H1 (cell line): ENCODE measurements around the gene C17orf107. TPM values are rescaled to one million over a fixed set of nuclear protein-coding genes. Genes with fewer than 3 reads are reported as not detected.
A peak's percentile ranks its signal among the peaks of the same experiment; 100 is the strongest.

ENCODE experiments used
- CTCF ChIA-PET: fragments of 300-600 bp; sonication (Branson Sonifier 250); formaldehyde crosslinking; loops from one replicate; lab custom pipeline; 2021; ENCODE audit not compliant: partially characterized antibody; lab: Charles Lee
- POLR2A ChIA-PET: fragments of 300-600 bp; sonication (Branson Sonifier 250); formaldehyde crosslinking; loops from one replicate; lab custom pipeline; 2021; ENCODE audit warnings: inconsistent platforms; ENCODE audit not compliant: partially characterized antibody; lab: Charles Lee
- DNase-seq, 2 experiments: peaks; one replicate each; pipeline versions ENCODE4 v3.0.0 to v3.0.0-alpha.2; 2010 to 2022; ENCODE audit warnings: low spot score in 2 of 2, low read depth in 1 of 2, mixed read lengths in 1 of 2
- FAIRE-seq: peaks from 2 replicates; lab custom pipeline; 2011; peaks lifted over from hg19 to GRCh38; lab: Jason Lieb, UNC
- H2AFZ ChIP-seq: 2 replicates; pipeline ENCODE4 v1.8.1; 2012; ENCODE audit warnings: low read length, inconsistent platforms
- H2AK5ac ChIP-seq: 2 replicates; pipeline ENCODE4 v1.6.1; 2013; ENCODE audit warnings: low read depth, low read length
- H2BK120ac ChIP-seq: replicated peaks from 2 replicates; pipeline ENCODE3; 2013; ENCODE audit warnings: low read depth, low read length, inconsistent platforms
- H2BK12ac ChIP-seq: 2 replicates; pipeline ENCODE4 v1.6.1; 2013; ENCODE audit warnings: low read depth, low read length
- H2BK15ac ChIP-seq: 2 replicates; pipeline ENCODE4 v1.6.1; 2013; ENCODE audit warnings: low read length
- H2BK20ac ChIP-seq: 2 replicates; pipeline ENCODE4 v1.6.1; 2013; ENCODE audit warnings: low read length
- H2BK5ac ChIP-seq: 2 replicates; pipeline ENCODE4 v1.6.1; 2013; ENCODE audit warnings: low read depth, low read length
- H3K14ac ChIP-seq: 2 replicates; pipeline ENCODE4 v1.6.1; 2013; ENCODE audit warnings: inconsistent platforms; ENCODE audit not compliant: insufficient read length
- H3K18ac ChIP-seq: 2 replicates; pipeline ENCODE4 v1.6.1; 2013; ENCODE audit warnings: low read length; ENCODE audit errors: extremely low read depth
- H3K23ac ChIP-seq: 2 replicates; pipeline ENCODE4 v1.6.1; 2013; ENCODE audit warnings: inconsistent platforms; ENCODE audit not compliant: insufficient read length
- H3K23me2 ChIP-seq: 2 replicates; pipeline ENCODE4 v1.6.1; 2013; ENCODE audit warnings: low read depth, low read length
- H3K27ac ChIP-seq: 2 replicates; pipeline ENCODE4 v1.6.1; 2011; ENCODE audit warnings: low read depth, low read length, inconsistent platforms
- H3K27me3 ChIP-seq, 4 experiments: replicated peaks in 1 of 4; 1 replicate in 1 of 4; 2 replicates in 3 of 4; pipeline versions ENCODE4 v1.6.1 to v1.8.1; 2011 to 2013; ENCODE audit warnings: low read length in 3 of 4, mild to moderate bottlenecking in 3 of 4, inconsistent platforms in 2 of 4, mixed read lengths in 2 of 4, moderate library complexity in 1 of 4; ENCODE audit not compliant: control insufficient read depth in 3 of 4, insufficient read depth in 3 of 4; ENCODE audit errors: extremely low read depth in 1 of 4
- H3K36me3 ChIP-seq, 4 experiments: 2 replicates each; pipeline versions ENCODE4 v1.6.1 to v1.8.1; 2011 to 2013; ENCODE audit warnings: mild to moderate bottlenecking in 4 of 4, low read length in 3 of 4, moderate library complexity in 2 of 4, control low read depth in 1 of 4, inconsistent platforms in 1 of 4; ENCODE audit not compliant: insufficient read depth in 4 of 4, control insufficient read depth in 2 of 4
- H3K4ac ChIP-seq: replicated peaks from 2 replicates; pipeline ENCODE3; 2013; ENCODE audit warnings: low read length, low read depth, mixed read lengths, inconsistent platforms; ENCODE audit not compliant: insufficient read length
- H3K4me1 ChIP-seq, 4 experiments: replicated peaks in 1 of 4; 1 replicate in 1 of 4; 2 replicates in 3 of 4; pipeline versions ENCODE4 v1.6.1 to v1.8.1; 2011 to 2013; ENCODE audit warnings: low read length in 3 of 4, inconsistent platforms in 2 of 4, mixed read lengths in 1 of 4; ENCODE audit not compliant: insufficient read depth in 4 of 4, control insufficient read depth in 3 of 4
- H3K4me2 ChIP-seq, 2 experiments: 2 replicates each; pipeline versions ENCODE4 v1.6.1 to v1.8.1; 2011 to 2013; ENCODE audit warnings: low read depth in 2 of 2, low read length in 2 of 2, control low read depth in 1 of 2, inconsistent platforms in 1 of 2, mild to moderate bottlenecking in 1 of 2; ENCODE audit not compliant: insufficient read depth in 1 of 2
- H3K4me3 ChIP-seq, 4 experiments: fragments of 200-600, 300-600 bp in 1 of 4; sonication (generic), shearing (Covaris generic), sonication (Bioruptor Twin) in 1 of 4; 2 replicates each; pipeline versions ENCODE4 v1.5.1 to v1.8.1; 2011 to 2016; ENCODE audit warnings: low read length in 4 of 4, low read depth in 3 of 4, control low read depth in 2 of 4, inconsistent platforms in 2 of 4, mild to moderate bottlenecking in 2 of 4, mixed read lengths in 1 of 4, moderate library complexity in 1 of 4; ENCODE audit not compliant: insufficient read depth in 2 of 4; ENCODE audit errors: extremely low read depth in 1 of 4
- H3K56ac ChIP-seq: replicated peaks from 2 replicates; pipeline ENCODE3; 2013; ENCODE audit warnings: low read depth, mild to moderate bottlenecking, mixed read lengths, low read length, inconsistent platforms; ENCODE audit not compliant: insufficient read length
- H3K79me1 ChIP-seq: 2 replicates; pipeline ENCODE4 v1.6.1; 2013; ENCODE audit warnings: low read depth, low read length, control low read depth
- H3K79me2 ChIP-seq, 2 experiments: 2 replicates each; pipeline versions ENCODE4 v1.6.1 to v1.8.1; 2012 to 2013; ENCODE audit warnings: low read length in 2 of 2, mild to moderate bottlenecking in 2 of 2, inconsistent platforms in 1 of 2; ENCODE audit not compliant: insufficient read depth in 2 of 2, control insufficient read depth in 1 of 2
- H3K9ac ChIP-seq, 4 experiments: replicated peaks in 1 of 4; 1 replicate in 1 of 4; 2 replicates in 3 of 4; pipeline versions ENCODE4 v1.6.1 to v1.8.1; 2011 to 2013; ENCODE audit warnings: low read depth in 3 of 4, low read length in 3 of 4, control low read depth in 2 of 4, mild to moderate bottlenecking in 2 of 4, moderate library complexity in 2 of 4, inconsistent platforms in 1 of 4; ENCODE audit errors: extremely low read depth in 1 of 4
- H3K9me3 ChIP-seq, 2 experiments: 2 replicates each; pipeline versions ENCODE4 v1.6.1 to v1.8.1; 2012 to 2013; ENCODE audit warnings: mild to moderate bottlenecking in 2 of 2, moderate library complexity in 2 of 2, control low read depth in 1 of 2, inconsistent platforms in 1 of 2, low read depth in 1 of 2, low read length in 1 of 2, mixed read lengths in 1 of 2; ENCODE audit not compliant: insufficient read depth in 2 of 2
- H4K20me1 ChIP-seq, 2 experiments: replicated peaks in 1 of 2; 2 replicates each; pipeline versions ENCODE3 to v1.8.1; 2011 to 2013; ENCODE audit warnings: inconsistent platforms in 2 of 2, low read length in 2 of 2, mild to moderate bottlenecking in 1 of 2; ENCODE audit not compliant: insufficient read depth in 2 of 2, control insufficient read depth in 1 of 2
- H4K5ac ChIP-seq: 2 replicates; pipeline ENCODE4 v1.6.1; 2013; ENCODE audit warnings: low read length, low read depth, mixed read lengths, inconsistent platforms; ENCODE audit not compliant: insufficient read length
- H4K8ac ChIP-seq: 2 replicates; pipeline ENCODE4 v1.8.0; 2013; ENCODE audit warnings: mild to moderate bottlenecking, moderate library complexity, low read length, inconsistent platforms; ENCODE audit not compliant: insufficient read depth; ENCODE audit errors: extremely low read depth
- H4K91ac ChIP-seq: replicated peaks from 2 replicates; pipeline ENCODE3; 2013; ENCODE audit warnings: low read length, mixed read lengths, inconsistent platforms; ENCODE audit not compliant: insufficient read length
- ASH2L ChIP-seq: fragments of 200-600, 300-600 bp; sonication (generic); IDR thresholded peaks from one replicate; pipeline ENCODE4 v1.7.1; 2017; ENCODE audit warnings: low read length
- CEBPB ChIP-seq: IDR thresholded peaks from 2 replicates; pipeline ENCODE4 v1.6.1; 2012; ENCODE audit warnings: low read depth, low read length
- EGR1 ChIP-seq: IDR thresholded peaks from 2 replicates; pipeline ENCODE4 v1.6.1; 2011; ENCODE audit warnings: low read depth, low read length, borderline replicate concordance
- JUND ChIP-seq: IDR thresholded peaks from 2 replicates; pipeline ENCODE4 v1.6.1; 2011; ENCODE audit warnings: mild to moderate bottlenecking, improper control_type of control experiment, low read length
- POLR2AphosphoS5 ChIP-seq: IDR thresholded peaks from 2 replicates; pipeline ENCODE4 v1.6.1; 2011; ENCODE audit warnings: low read depth, low read length
- SIN3A ChIP-seq, 2 experiments: IDR thresholded peaks in 1 of 2; conservative IDR thresholded peaks in 1 of 2; 2 replicates each; pipeline ENCODE4 v1.6.1; 2011 to 2012; ENCODE audit warnings: low read length in 2 of 2, improper control_type of control experiment in 1 of 2, low read depth in 1 of 2, mild to moderate bottlenecking in 1 of 2
- SIRT6 ChIP-seq: IDR thresholded peaks from one replicate; pipeline ENCODE4 v1.7.1; 2012; ENCODE audit warnings: low read length, inconsistent platforms
- SP1 ChIP-seq: IDR thresholded peaks from 2 replicates; pipeline ENCODE4 v1.6.1; 2011; ENCODE audit warnings: low read depth, low read length
- TAF7 ChIP-seq: optimal IDR thresholded peaks from 2 replicates; pipeline ENCODE3; 2011; ENCODE audit warnings: low read depth, mild to moderate bottlenecking, inconsistent platforms, low read length, moderate library complexity, borderline replicate concordance
- TCF12 ChIP-seq: IDR thresholded peaks from 2 replicates; pipeline ENCODE4 v1.6.1; 2011; ENCODE audit warnings: low read depth, mild to moderate bottlenecking, low read length
- WGBS, 2 experiments: shearing (Covaris generic) in 1 of 2; methylation state at CpG; one replicate each; pipeline versions ENCODE4 v1.1.6 to v1.1.7; 2013 to 2015; ENCODE audit warnings: low lambda C conversion rate in 2 of 2, mixed read lengths in 2 of 2, inconsistent platforms in 1 of 2, low coverage in 1 of 2, missing lambda C conversion rate in 1 of 2; ENCODE audit not compliant: insufficient replicate concordance in 2 of 2, insufficient coverage in 1 of 2, insufficient read length in 1 of 2; ENCODE audit errors: extremely low coverage in 1 of 2, missing lambda C conversion rate in 1 of 2; 5-methylcytosine and 5-hydroxymethylcytosine counted together
- polyA plus RNA-seq, 7 experiments: library from polyadenylated mRNA; depleted of rRNA in 3 of 7; stranded (reverse) in 5 of 7; unstranded in 2 of 7; fragments of >200 nt in 5 of 7; fragments of 200-250 nt in 2 of 7; gene quantifications; 1 replicate in 5 of 7; 2 replicates in 1 of 7; 4 replicates in 1 of 7; pipeline versions ENCODE4 v1.2.1 to v1.2.3, GENCODE V29; 2011 to 2013; ENCODE audit warnings: missing spikeins in 2 of 7, mixed read lengths in 2 of 7
- total RNA-seq: library from RNA; stranded (reverse); fragmentation: NEBNext Ultra II Directional; extraction: Animal tissue kit (Norgen Biotek cat#: 25700); gene quantifications from 2 replicates; pipeline ENCODE4 v1.2.1, GENCODE V29; 2021

C17orf107 gene
- total and polyA plus RNA-seq, 2 of the 8 experiments (the other 6 are each of a cell fraction or from before 2014, with no cell fraction given) = 0.39 to 0.45 TPM

DNA sequence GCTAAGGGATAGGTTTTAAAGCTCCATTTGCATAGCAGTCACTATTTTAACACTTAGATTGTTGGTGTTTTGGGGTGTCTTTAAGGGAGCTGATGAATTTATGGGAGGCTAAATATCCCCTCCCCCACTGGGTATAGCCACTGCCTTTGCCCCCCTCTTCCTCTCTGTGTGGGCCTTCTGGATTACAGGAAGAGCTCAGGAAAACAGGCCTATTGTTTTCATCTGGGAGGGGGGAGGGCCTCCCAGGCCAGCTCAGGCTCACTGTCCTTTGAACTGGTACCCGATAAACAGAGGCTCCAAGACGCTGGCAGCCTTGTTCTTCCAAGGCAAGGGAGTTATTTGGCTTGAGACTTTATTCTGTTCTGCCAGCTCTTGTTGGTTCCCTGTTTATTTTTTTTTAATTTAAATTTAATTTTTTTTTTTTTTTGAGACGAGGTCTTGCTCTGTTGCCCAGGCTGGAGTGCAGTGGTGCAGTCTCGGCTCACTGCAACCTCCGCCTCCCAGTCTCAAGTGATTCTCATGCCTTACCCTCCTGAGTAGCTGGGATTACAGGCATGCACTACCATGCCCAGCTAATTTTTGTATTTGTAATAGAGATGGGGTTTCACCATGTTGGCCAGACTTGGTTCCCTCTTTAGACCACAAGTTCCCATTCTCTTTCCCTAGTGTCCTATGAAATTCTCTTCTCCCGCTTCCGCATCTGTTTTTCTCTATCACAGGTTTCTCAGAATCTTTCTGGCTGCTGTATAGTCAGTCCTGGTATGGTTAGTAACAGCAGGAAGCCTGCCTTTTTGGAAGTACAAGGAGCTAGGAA, 41.1 kb upstream of the C17orf107 start:
- peak overlapping the region; percentile 95; the same call in 1 of the 2 replicates for H2BK5ac ChIP-seq
- H3K4me1 ChIP-seq = peaks cover 26 to 46% (median 37%) of the 10 kb centered on the region in 4 experiments
- peak overlapping the region; percentile 16 for H2BK120ac ChIP-seq
- H4K8ac ChIP-seq = no peak overlapping the region
- peaks cover under 1% of the 10 kb centered on the region; the same call in 1 of the 2 replicates for H3K23me2 ChIP-seq
- H4K20me1 ChIP-seq = peaks cover 0 to 1% of the 10 kb centered on the region in 2 experiments
- H3K4me2 ChIP-seq = peak overlapping the region; percentile 54 to 59
- peak overlapping the region; percentile 93; the same call in 1 of the 2 replicates for H2AK5ac ChIP-seq
- ChIA-PET CTCF (interaction anchor here (0.6 to 3.5 kb wide), 21 partner anchors 9 to 292 kb away, joined by 3 to 15 read pairs (median 3); partner anchors contain the start of genes C17orf107 and PSMB6), POLR2A (interaction anchor here (0.6 to 2.8 kb wide), 16 partner anchors 8 to 493 kb away, joined by 3 to 15 read pairs (median 3); partner anchors contain the start of genes PFN1 and PSMB6)
- no peak overlapping the region for H3K14ac ChIP-seq
- H3K23ac ChIP-seq = no peak overlapping the region
- peak overlapping the region; percentile 63 for H4K91ac ChIP-seq
- H3K4me3 ChIP-seq = peak overlapping the region in 1 of 4 experiments; percentile 41; a peak in 3 of 8 replicates
- 65% methylated on average over 7 of the region's 7 CpGs; no CpG with 5 or more reads in 1 of the 2 experiments for WGBS, 2 experiments
- no peaks in the 10 kb centered on the region for H3K36me3 ChIP-seq
- peak; percentile 72; the same call in 1 of the 2 replicates for TF ChIP-seq SP1
- no peak for TF ChIP-seq JUND
- TF ChIP-seq POLR2AphosphoS5 = no peak
- no peak for TF ChIP-seq SIRT6
- TF ChIP-seq EGR1 = no peak
- TF ChIP-seq TAF7 = no peak
- TF ChIP-seq ASH2L = peak; percentile 52
- no peak for TF ChIP-seq CEBPB
- 0 out of 4 replicates have a peak, but pooled peaks of 1 of the 2 experiments have one; percentile 18 for TF ChIP-seq SIN3A (conservative IDR thresholded peaks at IDR 0.05 in 1 of 2, IDR thresholded peaks at IDR 0.05 in 1 of 2; ENCODE audit: low read depth in 1 of 2, low read length in 2 of 2)
- 0 out of 2 replicates have a peak, but pooled peaks have one; percentile 50 for TF ChIP-seq TCF12
- H3K27ac ChIP-seq = peak overlapping the region; percentile 62
- no peak for FAIRE-seq
- H3K79me1 ChIP-seq = peaks cover 11% of the 10 kb centered on the region
- no peak overlapping the region for H2BK15ac ChIP-seq
- no peaks in the 10 kb centered on the region for H3K27me3 ChIP-seq
- DNase-seq = no peak
- peak overlapping the region; percentile 73 for H3K56ac ChIP-seq
- H2BK12ac ChIP-seq = 0 out of 2 replicates have a peak overlapping the region, but pooled peaks have one; percentile 81
- H3K79me2 ChIP-seq = peaks cover 0 to 39% of the 10 kb centered on the region in 2 experiments; a peak in 2 of 4 replicates
- H2BK20ac ChIP-seq = peak overlapping the region; percentile 93
- no peak overlapping the region for H2AFZ ChIP-seq
- H4K5ac ChIP-seq = peak overlapping the region; percentile 35
- H3K9me3 ChIP-seq = no peaks in the 10 kb centered on the region
- peak overlapping the region; percentile 76 for H3K4ac ChIP-seq
- H3K18ac ChIP-seq = peak overlapping the region; percentile 85; the same call in 1 of the 2 replicates
- no peak overlapping the region for H3K9ac ChIP-seq
